Adipocyte (in vitro differentiated cells): ENCODE results near the gene BCL11B.

Experiments used
- DNase-seq: peaks from one replicate; pipeline ENCODE4 v3.0.0-alpha.2; 2015; ENCODE audit warnings: low read depth
- H3K27me3 ChIP-seq: replicated peaks from 2 replicates; pipeline ENCODE4 v1.7.0; 2013; ENCODE audit warnings: mild to moderate bottlenecking, low read length, moderate library complexity; ENCODE audit not compliant: control insufficient read depth, insufficient read depth
- H3K36me3 ChIP-seq: 2 replicates; pipeline ENCODE4 v1.7.0; 2013; ENCODE audit warnings: low read length, mild to moderate bottlenecking, moderate library complexity; ENCODE audit not compliant: control insufficient read depth, insufficient read depth, severe bottlenecking
- H3K4me1 ChIP-seq: 2 replicates; pipeline ENCODE4 v1.7.0; 2013; ENCODE audit warnings: mild to moderate bottlenecking, low read length, moderate library complexity; ENCODE audit not compliant: control insufficient read depth, insufficient read depth
- H3K4me3 ChIP-seq: 2 replicates; pipeline ENCODE4 v1.7.0; 2013; ENCODE audit warnings: mild to moderate bottlenecking, low read length, moderate library complexity
- H3K9ac ChIP-seq: 2 replicates; pipeline ENCODE4 v1.7.0; 2013; ENCODE audit warnings: mild to moderate bottlenecking, low read length, moderate library complexity
- H3K9me3 ChIP-seq: 2 replicates; pipeline ENCODE4 v1.7.0; 2013; ENCODE audit warnings: mild to moderate bottlenecking, low read length, moderate library complexity; ENCODE audit not compliant: control insufficient read depth

Gene BCL11B

GRCh38 chr14:99257122-99257672 is 14.8 kb downstream of the BCL11B start:
- no peaks in the 10 kb centered on the region for H3K36me3 ChIP-seq
- no peaks in the 10 kb centered on the region for H3K9me3 ChIP-seq
- H3K27me3 ChIP-seq: peaks cover 68% of the 10 kb centered on the region
- no peak for DNase-seq
- H3K9ac ChIP-seq: no peak overlapping the region
- peaks cover 5% of the 10 kb centered on the region for H3K4me1 ChIP-seq
- no peak overlapping the region for H3K4me3 ChIP-seq

- DNase-seq: no peak
- Histone ChIP-seq H3K9ac (no peak overlapping the region), H3K4me3 (no peak overlapping the region), H3K27me3 (peaks cover 65% of the 10 kb centered on the region), H3K9me3 (no peaks in the 10 kb centered on the region), H3K36me3 (no peaks in the 10 kb centered on the region), H3K4me1 (peaks cover 5% of the 10 kb centered on the region)
Measured at GRCh38 chr14:99256483-99256874, 15.5 kb downstream of the BCL11B start.

- H3K9me3 ChIP-seq: no peaks in the 10 kb centered on the region
- H3K36me3 ChIP-seq: no peaks in the 10 kb centered on the region
- no peak overlapping the region for H3K9ac ChIP-seq
- H3K4me3 ChIP-seq: no peak overlapping the region
- H3K27me3 ChIP-seq: peaks cover 61% of the 10 kb centered on the region
- H3K4me1 ChIP-seq: peaks cover 5% of the 10 kb centered on the region
- no peak for DNase-seq
Measured at GRCh38 chr14:99255621-99256482, 16.1 kb downstream of the BCL11B start.

GRCh38 chr14:99254328-99255009 is 17.5 kb downstream of the BCL11B start:
- Histone ChIP-seq H3K4me3 (no peak overlapping the region), H3K36me3 (no peaks in the 10 kb centered on the region), H3K4me1 (peaks cover 5% of the 10 kb centered on the region), H3K9ac (no peak overlapping the region), H3K9me3 (no peaks in the 10 kb centered on the region), H3K27me3 (peaks cover 48% of the 10 kb centered on the region)
- no peak for DNase-seq

GRCh38 chr14:99253890-99254289 is 18.1 kb downstream of the BCL11B start:
- Histone ChIP-seq H3K4me1 (peaks cover 3% of the 10 kb centered on the region), H3K9me3 (no peaks in the 10 kb centered on the region), H3K36me3 (no peaks in the 10 kb centered on the region), H3K27me3 (peaks cover 43% of the 10 kb centered on the region), H3K4me3 (no peak overlapping the region), H3K9ac (no peak overlapping the region)
- DNase-seq: no peak

GRCh38 chr14:99252940-99253868 is 18.8 kb downstream of the BCL11B start:
- H3K36me3 ChIP-seq: no peaks in the 10 kb centered on the region
- peaks cover 43% of the 10 kb centered on the region for H3K27me3 ChIP-seq
- H3K4me1 ChIP-seq: no peaks in the 10 kb centered on the region
- H3K9ac ChIP-seq: no peak overlapping the region
- DNase-seq: no peak
- no peak overlapping the region for H3K4me3 ChIP-seq
- H3K9me3 ChIP-seq: no peaks in the 10 kb centered on the region

- H3K36me3 ChIP-seq: no peaks in the 10 kb centered on the region
- no peaks in the 10 kb centered on the region for H3K9me3 ChIP-seq
- no peak overlapping the region for H3K9ac ChIP-seq
- no peak overlapping the region for H3K4me3 ChIP-seq
- no peaks in the 10 kb centered on the region for H3K4me1 ChIP-seq
- peaks cover 43% of the 10 kb centered on the region for H3K27me3 ChIP-seq
- DNase-seq: no peak
Measured at GRCh38 chr14:99252443-99252939, 19.5 kb downstream of the BCL11B start.

GRCh38 chr14:99251721-99252120 is 20.3 kb downstream of the BCL11B start:
- Histone ChIP-seq H3K4me3 (no peak overlapping the region), H3K9me3 (no peaks in the 10 kb centered on the region), H3K27me3 (peaks cover 47% of the 10 kb centered on the region), H3K4me1 (no peaks in the 10 kb centered on the region), H3K9ac (no peak overlapping the region), H3K36me3 (no peaks in the 10 kb centered on the region)
- no peak for DNase-seq

- Histone ChIP-seq H3K4me3 (no peak overlapping the region), H3K36me3 (no peaks in the 10 kb centered on the region), H3K4me1 (no peaks in the 10 kb centered on the region), H3K9ac (no peak overlapping the region), H3K27me3 (peaks cover 45% of the 10 kb centered on the region), H3K9me3 (no peaks in the 10 kb centered on the region)
- no peak for DNase-seq
Measured at GRCh38 chr14:99250636-99251208, 21.3 kb downstream of the BCL11B start.

- no peak for DNase-seq
- no peak overlapping the region for H3K4me3 ChIP-seq
- H3K27me3 ChIP-seq: peaks cover 49% of the 10 kb centered on the region
- H3K9me3 ChIP-seq: no peaks in the 10 kb centered on the region
- H3K36me3 ChIP-seq: no peaks in the 10 kb centered on the region
- no peaks in the 10 kb centered on the region for H3K4me1 ChIP-seq
- H3K9ac ChIP-seq: no peak overlapping the region
Measured at GRCh38 chr14:99249389-99249788, 22.6 kb downstream of the BCL11B start.
